Adipocyte (in vitro differentiated cells): ENCODE results near the gene PAFAH1B2.

Source experiments
- DNase-seq: peaks from one replicate; pipeline ENCODE4 v3.0.0-alpha.2; 2015; ENCODE audit warnings: low read depth
- H3K27me3 ChIP-seq: replicated peaks from 2 replicates; pipeline ENCODE4 v1.7.0; 2013; ENCODE audit warnings: mild to moderate bottlenecking, low read length, moderate library complexity; ENCODE audit not compliant: control insufficient read depth, insufficient read depth
- H3K36me3 ChIP-seq: 2 replicates; pipeline ENCODE4 v1.7.0; 2013; ENCODE audit warnings: low read length, mild to moderate bottlenecking, moderate library complexity; ENCODE audit not compliant: control insufficient read depth, insufficient read depth, severe bottlenecking
- H3K4me1 ChIP-seq: 2 replicates; pipeline ENCODE4 v1.7.0; 2013; ENCODE audit warnings: mild to moderate bottlenecking, low read length, moderate library complexity; ENCODE audit not compliant: control insufficient read depth, insufficient read depth
- H3K4me3 ChIP-seq: 2 replicates; pipeline ENCODE4 v1.7.0; 2013; ENCODE audit warnings: mild to moderate bottlenecking, low read length, moderate library complexity
- H3K9ac ChIP-seq: 2 replicates; pipeline ENCODE4 v1.7.0; 2013; ENCODE audit warnings: mild to moderate bottlenecking, low read length, moderate library complexity
- H3K9me3 ChIP-seq: 2 replicates; pipeline ENCODE4 v1.7.0; 2013; ENCODE audit warnings: mild to moderate bottlenecking, low read length, moderate library complexity; ENCODE audit not compliant: control insufficient read depth

The PAFAH1B2 gene

DNA sequence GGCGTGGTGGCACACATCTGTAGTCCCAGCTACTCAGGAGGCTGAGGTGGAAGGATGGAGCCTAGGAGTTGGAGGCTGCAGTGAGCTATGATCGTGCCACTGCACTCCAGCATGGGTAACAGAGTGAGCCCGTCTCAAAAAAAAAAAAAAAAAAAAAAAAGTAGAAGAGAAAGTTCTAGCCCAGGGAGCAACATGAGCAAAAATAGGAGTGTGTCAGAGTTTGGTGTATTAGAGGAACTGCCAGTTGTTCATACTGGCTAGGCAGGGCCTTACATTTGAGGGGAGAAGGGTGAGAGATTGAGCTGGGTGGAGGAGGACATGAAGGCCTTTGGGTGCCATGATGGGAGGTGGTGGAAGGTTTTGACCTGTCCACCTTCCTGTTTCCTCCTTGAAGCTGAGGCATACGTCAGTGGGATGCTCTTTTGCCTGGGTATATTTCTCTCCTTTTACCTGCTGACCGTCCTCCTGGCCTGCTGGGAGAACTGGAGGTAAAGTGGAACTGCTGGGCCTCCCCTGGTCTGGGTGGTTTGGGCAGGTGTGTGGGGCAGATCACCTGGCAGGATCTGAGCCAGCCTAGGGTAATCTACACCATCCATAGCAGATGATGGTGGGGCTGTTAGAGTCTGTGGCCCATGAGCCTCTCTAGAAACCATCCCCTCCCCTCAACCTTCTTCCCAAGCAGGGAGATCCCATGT, 41.8 kb downstream of the PAFAH1B2 start:
- Histone ChIP-seq H3K9me3 (no peaks in the 10 kb centered on the region), H3K4me3 (no peak overlapping the region), H3K4me1 (peaks cover 3% of the 10 kb centered on the region), H3K9ac (no peak overlapping the region), H3K27me3 (no peaks in the 10 kb centered on the region), H3K36me3 (peaks cover 80% of the 10 kb centered on the region)
- no peak for DNase-seq

- no peak for DNase-seq
- H3K36me3 ChIP-seq = peaks cover 83% of the 10 kb centered on the region
- no peaks in the 10 kb centered on the region for H3K9me3 ChIP-seq
- H3K4me1 ChIP-seq = no peaks in the 10 kb centered on the region
- H3K4me3 ChIP-seq = no peak overlapping the region
- H3K9ac ChIP-seq = no peak overlapping the region
- H3K27me3 ChIP-seq = no peaks in the 10 kb centered on the region
Observed at GRCh38 chr11:117186431-117186761, 42.3 kb downstream of the PAFAH1B2 start.

GRCh38 chr11:117187007-117187406, 42.9 kb downstream of the PAFAH1B2 start:
- no peaks in the 10 kb centered on the region for H3K4me1 ChIP-seq
- H3K9ac ChIP-seq = no peak overlapping the region
- no peaks in the 10 kb centered on the region for H3K27me3 ChIP-seq
- no peak for DNase-seq
- peaks cover 86% of the 10 kb centered on the region for H3K36me3 ChIP-seq
- H3K9me3 ChIP-seq = no peaks in the 10 kb centered on the region
- no peak overlapping the region for H3K4me3 ChIP-seq

DNA sequence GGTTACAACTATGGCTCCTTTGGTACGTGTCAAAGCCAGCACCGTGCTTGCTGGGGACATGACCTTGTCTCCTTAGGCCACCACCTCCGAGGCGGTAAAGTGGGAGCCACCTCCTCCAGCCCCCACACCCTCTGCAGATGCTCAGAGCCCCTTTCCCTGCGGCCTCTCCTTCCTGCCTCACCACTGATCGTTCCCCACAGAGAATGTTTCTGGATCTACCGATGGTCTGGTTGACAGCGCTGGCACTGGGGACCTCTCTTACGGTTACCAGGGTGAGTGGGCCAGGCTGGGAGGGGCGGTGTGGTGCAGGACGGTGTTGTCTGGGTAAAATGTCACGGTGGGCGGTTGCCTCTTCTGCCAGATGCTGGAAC, 43.3 kb downstream of the PAFAH1B2 start:
- no peaks in the 10 kb centered on the region for H3K4me1 ChIP-seq
- no peak for DNase-seq
- H3K4me3 ChIP-seq = no peak overlapping the region
- H3K9me3 ChIP-seq = no peaks in the 10 kb centered on the region
- H3K36me3 ChIP-seq = peaks cover 86% of the 10 kb centered on the region
- no peaks in the 10 kb centered on the region for H3K27me3 ChIP-seq
- H3K9ac ChIP-seq = no peak overlapping the region

DNA sequence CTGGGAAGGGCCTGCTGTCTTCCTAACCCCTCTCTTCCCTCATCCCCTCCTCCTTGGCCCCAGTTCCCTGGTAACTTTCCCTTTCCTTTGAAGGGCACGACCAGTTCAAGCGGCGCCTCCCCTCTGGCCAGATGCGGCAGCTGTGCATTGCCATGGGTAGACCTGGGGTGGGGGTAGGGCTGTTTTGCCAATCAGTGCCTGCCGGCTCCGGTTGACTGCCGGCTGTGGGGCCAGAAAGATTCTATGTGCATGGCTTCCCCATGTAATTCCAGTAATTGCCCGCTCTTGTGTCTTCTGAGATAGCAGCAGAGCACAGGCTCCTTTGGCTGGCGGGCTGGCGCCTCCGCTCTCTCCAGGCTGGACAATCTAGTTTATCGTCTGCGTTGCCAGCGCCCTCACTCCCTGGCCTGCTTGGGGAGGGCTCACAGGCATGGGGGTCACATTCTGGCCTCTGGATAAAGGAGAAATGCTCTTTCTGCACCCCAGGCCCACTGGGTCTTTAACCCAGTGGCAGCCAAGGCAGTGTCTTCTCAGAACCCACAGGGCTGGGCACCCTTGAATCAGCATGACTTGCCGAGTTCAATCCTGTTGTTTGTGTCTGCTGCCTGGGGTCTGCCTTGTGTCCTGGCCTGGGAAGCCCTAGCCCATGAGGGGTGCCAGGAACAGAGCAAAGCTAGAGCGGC, 43.9 kb downstream of the PAFAH1B2 start:
- Histone ChIP-seq H3K36me3 (peaks cover 86% of the 10 kb centered on the region), H3K27me3 (no peaks in the 10 kb centered on the region)
- no peak for DNase-seq

DNA sequence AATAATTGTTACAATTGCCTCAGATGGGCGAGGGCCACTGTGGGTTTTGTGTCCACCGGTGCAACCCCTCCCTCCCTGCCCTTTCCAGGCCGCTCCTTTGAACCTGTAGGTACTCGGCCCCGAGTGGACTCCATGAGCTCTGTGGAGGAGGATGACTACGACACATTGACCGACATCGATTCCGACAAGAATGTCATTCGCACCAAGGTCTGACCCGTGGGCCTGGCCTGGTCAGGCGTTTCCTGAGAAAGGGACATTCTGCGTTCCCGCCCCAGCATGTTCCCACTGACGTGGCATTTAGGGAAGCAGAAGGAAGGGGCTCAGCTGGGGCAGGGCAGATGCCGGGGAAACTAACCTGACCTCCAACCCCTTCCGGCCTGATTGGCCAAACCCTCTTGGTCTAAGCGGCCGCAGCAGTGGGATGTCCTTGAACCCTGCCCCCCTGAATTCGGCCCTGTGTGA, 44.6 kb downstream of the PAFAH1B2 start:
- H3K9ac ChIP-seq = no peak overlapping the region
- no peak for DNase-seq
- no peaks in the 10 kb centered on the region for H3K9me3 ChIP-seq
- no peaks in the 10 kb centered on the region for H3K4me1 ChIP-seq
- H3K4me3 ChIP-seq = no peak overlapping the region
- H3K36me3 ChIP-seq = peaks cover 86% of the 10 kb centered on the region
- H3K27me3 ChIP-seq = no peaks in the 10 kb centered on the region

More for the DNA sequence above, 43.9 kb downstream of the PAFAH1B2 start:
- no peaks in the 10 kb centered on the region for H3K9me3 ChIP-seq
- no peak overlapping the region for H3K9ac ChIP-seq
- no peak overlapping the region for H3K4me3 ChIP-seq
- H3K4me1 ChIP-seq = no peaks in the 10 kb centered on the region

DNA sequence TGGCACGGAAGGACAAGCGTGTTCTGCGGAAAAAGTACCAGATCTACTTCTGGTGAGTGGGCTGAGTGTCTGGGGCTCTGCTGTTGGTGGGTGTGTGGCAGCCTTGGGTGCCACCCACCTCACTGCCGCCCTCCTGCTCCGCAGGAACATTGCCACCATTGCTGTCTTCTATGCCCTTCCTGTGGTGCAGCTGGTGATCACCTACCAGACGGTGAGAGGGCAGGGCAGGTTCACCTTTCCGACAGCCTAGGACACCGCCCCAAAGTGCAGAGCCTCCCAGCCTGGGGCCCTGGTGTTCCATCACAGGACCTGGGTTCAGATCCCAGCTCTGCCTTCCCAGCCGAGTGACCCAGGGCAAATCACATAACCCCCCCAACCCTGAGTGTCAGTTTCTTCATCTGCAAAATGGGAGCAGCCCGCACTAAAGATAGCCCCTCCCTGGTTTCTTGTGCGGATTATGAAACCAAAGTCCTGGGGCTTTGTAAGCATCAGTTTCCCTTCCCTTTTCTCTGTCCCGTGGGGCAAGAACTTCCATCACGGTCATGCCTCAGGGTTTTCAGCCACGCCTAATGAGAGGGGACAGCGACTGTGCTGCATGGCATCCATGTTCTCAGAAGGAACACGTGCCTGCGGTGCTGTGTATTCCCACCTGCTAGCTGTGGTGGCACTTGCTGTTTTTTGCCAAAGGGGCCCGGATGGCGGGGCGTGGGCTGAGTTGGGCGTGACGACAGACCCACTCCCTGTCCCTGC, 45.3 kb downstream of the PAFAH1B2 start:
- Histone ChIP-seq H3K27me3 (no peaks in the 10 kb centered on the region), H3K4me1 (no peaks in the 10 kb centered on the region), H3K4me3 (no peak overlapping the region), H3K9ac (no peak overlapping the region), H3K9me3 (no peaks in the 10 kb centered on the region), H3K36me3 (peaks cover 79% of the 10 kb centered on the region)
- DNase-seq = no peak

- no peak for DNase-seq
- no peak overlapping the region for H3K4me3 ChIP-seq
- H3K36me3 ChIP-seq = peaks cover 77% of the 10 kb centered on the region
- H3K4me1 ChIP-seq = peaks cover 1% of the 10 kb centered on the region
- H3K9me3 ChIP-seq = no peaks in the 10 kb centered on the region
- H3K9ac ChIP-seq = no peak overlapping the region
- H3K27me3 ChIP-seq = no peaks in the 10 kb centered on the region
Observed at GRCh38 chr11:117189941-117190544, 46.0 kb downstream of the PAFAH1B2 start.

GRCh38 chr11:117191680-117192400, 47.8 kb downstream of the PAFAH1B2 start:
- H3K4me3 ChIP-seq = no peak overlapping the region

DNA sequence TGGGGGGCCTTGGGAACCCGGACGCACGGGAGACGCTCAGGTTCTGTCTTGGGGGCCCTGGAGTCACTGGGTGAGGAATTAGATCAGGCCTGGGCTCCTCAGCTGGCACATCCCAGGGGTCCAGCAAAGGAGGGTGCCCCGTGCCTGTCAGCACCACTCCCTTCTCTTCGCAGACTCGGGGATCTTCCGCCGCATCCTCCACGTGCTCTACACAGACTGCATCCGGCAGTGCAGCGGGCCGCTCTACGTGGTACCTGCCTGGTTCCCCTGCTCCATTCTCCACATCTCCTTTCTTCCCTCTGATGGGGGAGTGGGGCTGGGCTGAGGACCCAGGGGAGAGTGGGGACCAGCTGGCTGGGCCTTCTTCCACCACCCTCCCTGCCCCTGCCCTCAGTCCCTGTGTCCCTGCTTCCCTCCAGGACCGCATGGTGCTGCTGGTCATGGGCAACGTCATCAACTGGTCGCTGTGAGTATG, 48.4 kb downstream of the PAFAH1B2 start:
- no peak for DNase-seq
- Histone ChIP-seq H3K9ac (no peak overlapping the region), H3K9me3 (no peaks in the 10 kb centered on the region), H3K36me3 (peaks cover 69% of the 10 kb centered on the region), H3K4me3 (no peak overlapping the region), H3K4me1 (peaks cover 7% of the 10 kb centered on the region), H3K27me3 (no peaks in the 10 kb centered on the region)

More at GRCh38 chr11:117191680-117192400, 47.8 kb downstream of the PAFAH1B2 start:
- DNase-seq = no peak
- no peaks in the 10 kb centered on the region for H3K27me3 ChIP-seq
- no peak overlapping the region for H3K9ac ChIP-seq
- H3K4me1 ChIP-seq = peaks cover 6% of the 10 kb centered on the region
- H3K9me3 ChIP-seq = no peaks in the 10 kb centered on the region
- H3K36me3 ChIP-seq = peaks cover 73% of the 10 kb centered on the region
